Right renal pelvis (tissue), 4 donors: ENCODE results near the gene CPAMD8. TPM values are rescaled to one million over a fixed set of nuclear protein-coding genes. Genes with fewer than 3 reads are reported as not detected.

Source experiments
- DNase-seq, 4 donors: peaks; one replicate each; pipeline ENCODE4 v3.0.0-alpha.2; 2013; ENCODE audit warnings: low read depth in 4 of 4, low spot score in 3 of 4, missing footprints in 1 of 4
- polyA plus RNA-seq, 4 donors: library from polyadenylated mRNA; unstranded; fragments of 120-200 nt; gene quantifications; one replicate each; pipeline ENCODE4 v1.2.1, GENCODE V29; 2013; ENCODE audit not compliant: insufficient read length in 4 of 4

The CPAMD8 gene
- polyA plus RNA-seq = 10 to 100 TPM; 35.9 to 50.0 (median 41.7) TPM

- DNase-seq = no peak
Observed at GRCh38 chr19:17026706-17027534, at the start of gene CPAMD8. Gene CPAMD8, minus strand, starts transcription at chr19:17026810. Its CDS starts 168 bp downstream, at chr19:17026642.

DNA sequence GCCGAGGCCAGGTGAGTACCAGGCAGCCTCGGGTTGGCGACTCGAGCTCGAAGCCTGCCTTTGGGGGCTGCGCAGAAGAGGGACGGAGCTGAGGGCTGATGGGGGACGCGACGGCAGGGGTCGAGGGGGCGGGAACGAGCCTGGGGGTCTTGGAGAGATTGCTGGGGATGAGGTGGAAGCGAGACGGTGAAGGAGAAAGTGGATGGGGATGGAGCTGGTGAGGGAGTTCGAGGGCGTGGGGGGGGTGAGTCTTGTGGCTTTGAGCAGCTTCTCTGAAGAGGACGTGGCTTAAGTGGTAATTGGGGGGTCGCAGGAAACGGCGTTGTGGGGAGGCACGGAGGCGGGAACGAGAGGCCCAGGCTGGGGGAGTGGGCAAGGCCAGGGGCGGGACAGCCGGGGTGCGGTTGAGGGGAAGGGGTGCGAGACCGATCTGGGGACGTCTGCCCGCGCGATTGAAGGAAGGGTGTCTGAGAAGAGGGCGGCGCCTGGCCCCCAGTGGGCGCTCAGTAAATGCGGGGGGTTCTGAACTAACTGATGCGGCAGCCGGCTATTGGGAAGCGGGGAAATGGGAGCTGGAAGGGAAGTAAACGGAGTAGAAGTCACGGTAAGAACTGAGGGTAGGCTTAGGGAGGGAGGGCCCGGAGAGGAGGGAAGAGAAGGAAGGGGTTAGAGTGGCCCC is 49.4 kb upstream of the CPAMD8 start:
- no peak for DNase-seq

DNA sequence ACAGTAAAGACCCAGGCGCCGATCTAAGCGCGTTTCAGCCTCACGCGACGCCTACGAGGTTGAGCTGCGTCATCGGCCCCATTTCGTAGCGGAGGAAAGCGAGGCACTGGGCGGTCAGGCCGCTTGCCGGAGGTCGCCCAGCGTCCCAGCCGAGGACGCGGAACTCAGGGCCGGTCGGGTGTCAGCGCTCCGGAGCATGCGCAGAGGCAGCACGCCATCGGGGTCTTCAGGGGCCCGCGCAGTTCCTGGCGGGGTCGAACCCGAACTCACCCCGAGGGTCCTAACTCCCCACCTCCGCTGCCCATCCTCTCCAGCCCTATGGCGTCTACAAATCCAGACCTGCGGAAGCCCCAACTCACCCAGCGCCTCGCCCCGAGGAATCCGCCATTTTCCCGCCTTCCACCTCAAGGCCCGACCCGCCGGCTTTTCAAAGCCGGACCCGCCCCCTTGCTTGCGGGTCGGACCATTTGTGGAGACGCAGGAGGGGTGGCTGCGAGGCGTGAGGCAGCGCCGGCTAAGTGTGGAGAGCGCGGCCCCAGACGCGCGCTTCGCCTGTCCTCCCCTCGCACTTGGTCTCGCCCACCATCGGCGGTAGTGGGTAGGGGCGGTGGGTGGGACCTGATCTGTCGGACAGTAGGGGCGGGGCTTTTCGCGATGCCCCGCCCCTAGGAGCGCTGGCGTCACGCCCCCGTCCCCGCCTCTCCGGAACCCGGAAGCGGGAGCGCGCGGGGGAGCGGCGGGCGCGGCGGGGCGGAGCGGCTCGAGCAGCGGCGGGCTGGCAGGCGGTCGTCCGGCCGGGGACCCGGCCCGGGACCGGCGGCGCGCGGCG is 48.6 kb upstream of the CPAMD8 start, which contains the start of the genes HAUS8 and MYO9B:
Gene HAUS8, minus strand, starts transcription at position 418 of the 829 bp plus-strand sequence. Its CDS starts 30 bp downstream, at position 388.
Gene MYO9B, plus strand, starts transcription at position 743 of the 829 bp plus-strand sequence. CDS start 25,941 bp downstream, outside the sequence.
- DNase-seq = peak; percentile 98 to 99 (median 98)

- DNase-seq = no peak
Observed at GRCh38 chr19:17074634-17075034, 48.0 kb upstream of the CPAMD8 start.

GRCh38 chr19:17073869-17074633 is 47.4 kb upstream of the CPAMD8 start:
- DNase-seq = no peak

DNA sequence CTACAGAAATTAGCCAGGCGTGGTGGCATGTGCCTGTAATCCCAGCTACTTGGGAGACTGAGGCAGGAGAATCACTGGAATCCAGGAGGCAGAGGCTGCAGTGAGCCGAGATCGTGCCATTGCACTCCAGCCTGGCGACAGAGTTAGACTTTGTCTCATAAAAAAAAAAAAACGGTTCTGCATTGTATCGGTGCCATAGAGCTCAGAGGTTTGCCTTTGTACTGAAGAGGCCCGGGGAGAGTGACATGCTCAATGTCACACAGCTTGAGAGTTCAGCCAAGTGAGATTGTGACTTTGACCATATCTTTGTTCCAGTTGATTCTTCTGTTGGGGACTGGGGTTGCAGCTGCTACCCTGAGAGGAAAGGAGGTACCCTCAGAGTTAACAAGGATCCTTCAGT is 44.3 kb upstream of the CPAMD8 start:
- no peak for DNase-seq

DNA sequence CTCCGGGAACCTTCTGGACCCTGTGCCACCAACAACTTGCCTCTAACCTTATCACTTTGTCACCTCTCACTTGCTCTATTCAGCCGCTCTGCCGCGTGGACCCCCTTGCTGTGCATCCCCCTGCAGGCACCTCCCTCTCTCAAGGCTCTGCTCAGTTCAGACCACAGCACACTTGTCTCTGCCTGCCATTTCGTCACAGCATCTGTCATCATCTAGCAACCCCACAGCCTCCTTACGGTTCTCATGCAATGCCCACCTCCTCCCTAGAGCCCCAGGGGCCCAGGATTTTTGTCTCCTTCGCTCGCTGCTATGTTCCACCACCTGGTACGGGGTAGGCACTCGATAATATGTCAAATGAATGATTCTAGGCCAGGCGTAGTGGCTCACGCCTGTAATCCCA is 43.8 kb upstream of the CPAMD8 start:
- no peak for DNase-seq

DNA sequence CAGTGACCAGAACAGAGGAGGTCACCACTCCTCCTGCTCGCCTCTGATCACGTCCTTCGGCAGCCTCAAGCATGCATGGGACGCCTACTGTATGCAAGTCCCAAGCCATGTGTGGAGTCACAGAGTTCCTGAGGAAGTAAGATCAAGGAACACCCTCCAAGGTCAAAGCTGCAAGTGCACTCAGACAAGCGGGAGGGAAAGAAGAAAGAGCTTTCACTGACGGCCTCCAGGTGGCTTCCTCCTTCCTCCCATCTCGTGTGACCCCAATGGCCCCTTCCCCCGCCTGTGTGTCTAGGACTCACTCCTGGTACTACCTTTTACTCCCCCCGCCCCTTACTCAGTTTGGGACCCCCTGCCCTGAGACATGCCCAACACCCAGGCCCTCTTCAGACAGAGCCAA is 42.6 kb upstream of the CPAMD8 start:
- no peak for DNase-seq

GRCh38 chr19:17063428-17063827 is 36.8 kb upstream of the CPAMD8 start:
- DNase-seq = no peak

GRCh38 chr19:17061691-17062090 is 35.1 kb upstream of the CPAMD8 start:
- no peak for DNase-seq

DNA sequence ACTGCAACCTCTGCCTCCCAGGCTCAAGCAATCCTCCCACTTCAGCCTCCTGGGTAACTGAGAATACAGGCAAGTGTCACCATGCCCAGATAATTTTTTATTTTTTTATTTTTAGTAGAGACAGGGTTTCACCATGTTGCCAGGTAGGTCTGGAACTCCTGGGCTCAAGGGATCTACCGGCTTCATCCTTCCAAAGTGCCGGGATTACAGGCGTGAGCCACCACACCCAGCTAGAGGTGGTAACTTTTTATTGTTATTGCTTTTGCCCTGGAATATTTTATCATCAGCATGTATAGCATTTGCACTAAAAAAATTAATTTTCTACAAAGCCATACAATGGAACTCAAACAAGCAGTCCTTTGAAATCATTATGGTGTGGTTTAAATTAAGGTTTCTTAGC is 34.6 kb upstream of the CPAMD8 start:
- no peak for DNase-seq

GRCh38 chr19:17060802-17061201 is 34.2 kb upstream of the CPAMD8 start:
- no peak for DNase-seq

DNA sequence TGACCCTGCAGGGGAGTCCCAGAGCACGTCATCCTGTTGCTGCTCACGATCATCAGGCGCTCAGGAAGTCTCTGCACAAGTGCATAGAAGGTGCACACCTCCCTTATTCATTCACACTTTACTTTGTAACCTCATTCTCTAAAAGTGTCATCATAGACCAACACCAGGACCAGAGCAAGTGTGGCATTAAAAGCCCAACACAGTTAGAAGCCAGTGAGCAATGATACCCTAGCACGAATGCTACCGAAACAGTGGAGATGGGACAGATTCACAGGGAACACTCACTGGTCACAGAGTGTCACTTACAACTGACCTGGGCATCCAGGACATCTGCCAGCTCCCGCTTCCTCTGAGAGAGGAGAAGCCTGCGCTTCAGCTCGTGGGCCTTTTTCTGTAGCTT is 31.6 kb upstream of the CPAMD8 start:
- no peak for DNase-seq

DNA sequence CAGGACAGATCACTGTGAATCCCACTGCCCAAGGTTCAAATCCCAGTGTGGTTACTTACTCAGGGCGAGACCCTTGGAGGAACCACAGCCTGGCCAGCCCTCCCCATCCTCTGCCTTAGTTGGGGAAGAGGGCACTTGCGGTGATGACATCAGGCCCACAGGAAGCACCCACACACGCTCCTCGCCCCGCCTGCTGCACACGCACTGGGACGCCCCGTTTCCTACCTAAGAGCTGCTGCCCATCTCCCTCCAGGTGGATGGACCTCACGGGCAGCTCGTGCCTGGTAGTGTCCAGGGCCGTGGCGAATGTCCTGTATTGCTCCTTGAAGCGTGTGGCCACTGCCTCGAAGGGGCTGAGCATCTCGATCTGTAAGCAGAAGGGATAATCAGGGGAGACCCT is 29.0 kb upstream of the CPAMD8 start:
- no peak for DNase-seq

DNA sequence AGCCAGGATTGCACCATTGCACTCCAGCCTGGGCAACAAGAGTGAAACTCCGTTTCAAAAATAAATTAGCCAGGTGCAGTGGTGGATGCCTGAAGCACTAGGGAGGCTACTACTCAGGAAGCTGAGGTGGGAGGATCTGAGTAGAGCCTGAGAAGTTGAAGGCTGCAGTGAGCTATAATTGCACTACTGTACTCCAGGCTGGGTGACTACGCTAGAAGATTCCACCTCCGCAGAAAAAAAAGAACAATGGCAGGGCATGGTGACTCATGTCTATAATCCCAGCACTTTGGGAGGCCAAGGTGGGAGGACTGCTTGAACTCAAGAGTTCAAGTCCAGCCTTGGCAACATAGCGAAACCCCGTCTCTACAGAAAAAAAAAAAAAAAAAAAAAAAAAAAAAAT is 28.1 kb upstream of the CPAMD8 start:
- no peak for DNase-seq

DNA sequence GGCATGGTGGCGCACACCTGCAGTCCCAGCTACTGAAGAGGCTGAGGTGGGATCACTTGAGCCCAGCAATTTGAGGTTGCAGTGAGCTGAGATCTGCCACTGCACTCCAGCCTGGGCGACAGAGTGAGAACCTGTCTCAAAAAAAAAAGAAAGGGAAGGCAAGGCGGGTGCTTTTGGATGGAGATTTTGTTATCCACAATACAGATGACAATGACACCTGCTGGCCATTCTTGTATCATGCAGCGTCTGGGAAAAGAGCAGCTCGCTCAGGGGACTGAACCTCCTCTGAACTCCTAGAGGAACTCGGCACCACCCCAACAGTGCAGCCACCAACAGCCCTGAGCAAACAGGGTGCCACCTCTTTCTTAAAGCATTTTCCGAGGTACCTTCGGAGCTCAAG is 25.8 kb upstream of the CPAMD8 start:
- DNase-seq = no peak

- no peak for DNase-seq
Observed at GRCh38 chr19:17049711-17050280, 23.2 kb upstream of the CPAMD8 start.

- DNase-seq = no peak
Observed at GRCh38 chr19:17048885-17049453, 22.4 kb upstream of the CPAMD8 start.

DNA sequence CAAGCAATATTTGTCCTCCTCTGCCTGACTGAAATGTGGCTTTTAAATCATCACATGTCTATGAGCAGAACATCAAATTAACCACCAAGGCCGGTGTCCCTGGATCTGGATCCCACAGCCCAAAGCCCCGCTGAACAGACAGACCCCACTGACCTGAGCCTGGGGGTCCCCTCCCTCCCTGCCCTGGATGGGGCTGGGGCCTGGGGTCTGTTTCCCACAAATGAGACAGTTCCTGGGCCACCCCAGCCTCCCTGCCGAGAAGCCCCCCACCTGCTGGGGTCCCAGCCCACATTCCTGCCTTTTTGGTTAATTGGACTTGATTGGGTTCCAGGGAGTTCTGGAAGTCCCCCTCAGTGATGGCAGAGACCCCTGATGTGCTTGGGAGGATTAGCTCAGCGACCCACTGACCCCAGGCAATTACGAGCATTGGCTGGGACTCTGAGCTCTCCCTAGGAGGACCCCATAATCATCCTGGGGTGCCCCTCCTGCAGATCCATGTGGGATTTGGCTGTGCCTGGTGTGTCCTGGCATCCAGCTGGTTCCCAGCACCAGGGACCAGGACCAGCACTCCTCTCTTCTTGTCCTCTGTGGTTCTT is 19.4 kb upstream of the CPAMD8 start:
- no peak for DNase-seq
